ENCODE data around the gene NEK10. TPM values are rescaled to one million over a fixed set of nuclear protein-coding genes. Genes with fewer than 3 reads are reported as not detected.

The NEK10 gene
- total RNA-seq, 1 donor from 2014 or later = 4.2 TPM

- no peaks in the 10 kb centered on the region for H3K36me3 Mint-ChIP-seq
- H3K9me3 Mint-ChIP-seq = peaks cover 4% of the 10 kb centered on the region
- H3K4me1 Mint-ChIP-seq (ENCODE audit: unreplicated experiment) = no peaks in the 10 kb centered on the region
- no peak for DNase-seq (ENCODE audit: extremely low spot score, unreplicated experiment)
- H3K4me3 Mint-ChIP-seq = no peak overlapping the region
- no peak for TF ChIP-seq CTCF (conservative IDR thresholded peaks at IDR 0.05)
- no peak overlapping the region for H3K27ac Mint-ChIP-seq
- H3K27me3 Mint-ChIP-seq = no peaks in the 10 kb centered on the region
These were observed 202.3 kb downstream of the NEK10 start for GRCh38 chr3:27166888-27167287.

GRCh38 chr3:27165321-27165721 is 203.9 kb downstream of the NEK10 start:
- H3K27me3 Mint-ChIP-seq = no peaks in the 10 kb centered on the region
- H3K36me3 Mint-ChIP-seq = no peaks in the 10 kb centered on the region
- H3K4me3 Mint-ChIP-seq = no peak overlapping the region
- no peak for DNase-seq (ENCODE audit: extremely low spot score, unreplicated experiment)
- H3K4me1 Mint-ChIP-seq (ENCODE audit: unreplicated experiment) = no peaks in the 10 kb centered on the region
- no peak for TF ChIP-seq CTCF (conservative IDR thresholded peaks at IDR 0.05)
- no peaks in the 10 kb centered on the region for H3K9me3 Mint-ChIP-seq
- H3K27ac Mint-ChIP-seq = no peak overlapping the region

GRCh38 chr3:27160779-27161287 is 208.3 kb downstream of the NEK10 start:
- Mint-ChIP-seq H3K27me3 (no peaks in the 10 kb centered on the region), H3K36me3 (no peaks in the 10 kb centered on the region), H3K9me3 (no peaks in the 10 kb centered on the region), H3K27ac (no peak overlapping the region), H3K4me3 (no peak overlapping the region), H3K4me1 (ENCODE audit: unreplicated experiment) (no peaks in the 10 kb centered on the region)
- no peak for DNase-seq (ENCODE audit: extremely low spot score, unreplicated experiment)
- TF ChIP-seq CTCF (conservative IDR thresholded peaks at IDR 0.05) = no peak

GRCh38 chr3:27160146-27160545 is 209.0 kb downstream of the NEK10 start:
- Mint-ChIP-seq H3K27ac (no peak overlapping the region), H3K4me3 (no peak overlapping the region), H3K27me3 (no peaks in the 10 kb centered on the region), H3K4me1 (ENCODE audit: unreplicated experiment) (no peaks in the 10 kb centered on the region), H3K36me3 (no peaks in the 10 kb centered on the region), H3K9me3 (no peaks in the 10 kb centered on the region)
- no peak for DNase-seq (ENCODE audit: extremely low spot score, unreplicated experiment)
- TF ChIP-seq CTCF (conservative IDR thresholded peaks at IDR 0.05) = no peak

- no peak for DNase-seq (ENCODE audit: extremely low spot score, unreplicated experiment)
- H3K9me3 Mint-ChIP-seq = no peaks in the 10 kb centered on the region
- no peak overlapping the region for H3K27ac Mint-ChIP-seq
- no peak overlapping the region for H3K4me3 Mint-ChIP-seq
- no peaks in the 10 kb centered on the region for H3K27me3 Mint-ChIP-seq
- no peaks in the 10 kb centered on the region for H3K36me3 Mint-ChIP-seq
- TF ChIP-seq CTCF (conservative IDR thresholded peaks at IDR 0.05) = no peak
- H3K4me1 Mint-ChIP-seq (ENCODE audit: unreplicated experiment) = no peaks in the 10 kb centered on the region
These were observed 222.0 kb downstream of the NEK10 start for GRCh38 chr3:27147215-27147614.

- Mint-ChIP-seq H3K4me3 (no peak overlapping the region), H3K4me1 (ENCODE audit: unreplicated experiment) (no peaks in the 10 kb centered on the region), H3K27ac (no peak overlapping the region), H3K9me3 (no peaks in the 10 kb centered on the region), H3K27me3 (no peaks in the 10 kb centered on the region), H3K36me3 (no peaks in the 10 kb centered on the region)
- TF ChIP-seq CTCF (conservative IDR thresholded peaks at IDR 0.05) = no peak
- DNase-seq (ENCODE audit: extremely low spot score, unreplicated experiment) = no peak
These were observed 222.4 kb downstream of the NEK10 start for GRCh38 chr3:27146786-27147185.

All from type B pancreatic cell (in vitro differentiated cells).